Mucosa of descending colon (tissue), 3 donors: ENCODE data around the gene NKD2. TPM values are rescaled to one million over a fixed set of nuclear protein-coding genes. Genes with fewer than 3 reads are reported as not detected.

Experiments
- ATAC-seq: fragments of 200-7000 bp; cut with Tn5 transposase; one replicate; pipeline ENCODE4 v1.9.1; 2020; ENCODE audit warnings: mild to moderate bottlenecking, moderate library complexity
- DNase-seq, 3 donors: peaks; one replicate each; pipeline ENCODE4 v3.0.0-alpha.2; 2020
- H3K36me3 ChIP-seq: fragments of 200-600 bp; one replicate; pipeline ENCODE4 v1.8.0; 2021; ENCODE audit warnings: low read depth, mild to moderate bottlenecking
- H3K4me1 ChIP-seq: fragments of 200-600 bp; one replicate; pipeline ENCODE4 v1.8.0; 2021; ENCODE audit warnings: low read depth, mild to moderate bottlenecking
- H3K4me3 ChIP-seq: fragments of 200-600 bp; one replicate; pipeline ENCODE4 v1.8.0; 2021; ENCODE audit warnings: mild to moderate bottlenecking
- H3K9me3 ChIP-seq: fragments of 200-600 bp; one replicate; pipeline ENCODE4 v1.8.0; 2021; ENCODE audit warnings: mild to moderate bottlenecking
- intact Hi-C, 2 donors: fragments of 100-400 bp; cut with DNase I in 1 of 2; cut with micrococcal nuclease in 1 of 2; formaldehyde crosslinking; loops; one replicate each; pipeline versions ENCODE4 v1.11.0 to v1.11.1; 2022; cut with DNase I, micrococcal nuclease
- total RNA-seq, 3 donors: library from RNA; stranded (reverse); fragmentation: NEBNext Ultra II Directional in 2 of 3; extraction: Animal tissue kit (Norgen Biotek cat#: 25700) in 2 of 3; gene quantifications; one replicate each; pipeline versions ENCODE4 v1.2.1 to v1.2.4, GENCODE V29; 2021 to 2023
- TF ChIP-seq, protein P1 (sequence below): fragments of 200-600 bp; IDR thresholded peaks from one replicate; pipeline ENCODE4 v1.8.0; 2022; ENCODE audit warnings: antibody characterized with exemption, mild to moderate bottlenecking
- donor health status: DM: no; HTN: no; CAD: no; lungs with moderate emphysema.
- donor health status: DM: no; HTN: no; CAD: no.
- donor health status: DM: no; HTN: yes; CAD: no.

NKD2 gene
- total RNA-seq, 3 donors from 2014 or later, result 0.93 to 3.7 (median 2.1) TPM

DNA sequence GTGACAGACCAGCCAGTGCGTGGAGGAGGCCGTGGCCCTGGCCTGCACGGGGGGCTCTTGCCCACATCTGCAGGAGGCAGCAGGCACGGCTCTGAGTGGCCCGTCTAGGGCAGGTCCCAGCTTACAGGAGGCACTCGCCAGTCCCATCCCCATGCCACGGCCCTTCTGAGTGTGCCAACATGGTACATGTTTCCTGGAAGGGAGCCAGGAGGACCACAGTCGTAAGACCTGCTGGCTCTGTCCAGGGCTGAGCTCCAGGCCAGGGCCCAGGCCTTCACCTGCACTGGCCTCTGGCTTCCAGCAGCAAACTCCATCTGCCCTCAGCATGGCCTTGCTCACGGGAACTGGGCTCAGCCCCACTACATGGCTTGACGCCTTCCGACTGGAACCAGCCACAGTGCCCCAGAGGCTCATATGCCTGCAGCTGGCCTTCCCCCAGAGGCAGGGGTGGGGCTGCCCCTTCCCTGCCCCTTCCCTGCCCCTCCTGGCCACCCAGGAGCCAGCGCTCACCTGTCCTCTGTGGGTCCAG, 3.8 kb downstream of the NKD2 start:
- Histone ChIP-seq H3K9me3 (no peaks in the 10 kb centered on the region), H3K4me3 (no peak overlapping the region), H3K36me3 (no peaks in the 10 kb centered on the region), H3K4me1 (peaks cover 6% of the 10 kb centered on the region)
- intact Hi-C loops, result no loop called here
- TF ChIP-seq, protein P1, sequence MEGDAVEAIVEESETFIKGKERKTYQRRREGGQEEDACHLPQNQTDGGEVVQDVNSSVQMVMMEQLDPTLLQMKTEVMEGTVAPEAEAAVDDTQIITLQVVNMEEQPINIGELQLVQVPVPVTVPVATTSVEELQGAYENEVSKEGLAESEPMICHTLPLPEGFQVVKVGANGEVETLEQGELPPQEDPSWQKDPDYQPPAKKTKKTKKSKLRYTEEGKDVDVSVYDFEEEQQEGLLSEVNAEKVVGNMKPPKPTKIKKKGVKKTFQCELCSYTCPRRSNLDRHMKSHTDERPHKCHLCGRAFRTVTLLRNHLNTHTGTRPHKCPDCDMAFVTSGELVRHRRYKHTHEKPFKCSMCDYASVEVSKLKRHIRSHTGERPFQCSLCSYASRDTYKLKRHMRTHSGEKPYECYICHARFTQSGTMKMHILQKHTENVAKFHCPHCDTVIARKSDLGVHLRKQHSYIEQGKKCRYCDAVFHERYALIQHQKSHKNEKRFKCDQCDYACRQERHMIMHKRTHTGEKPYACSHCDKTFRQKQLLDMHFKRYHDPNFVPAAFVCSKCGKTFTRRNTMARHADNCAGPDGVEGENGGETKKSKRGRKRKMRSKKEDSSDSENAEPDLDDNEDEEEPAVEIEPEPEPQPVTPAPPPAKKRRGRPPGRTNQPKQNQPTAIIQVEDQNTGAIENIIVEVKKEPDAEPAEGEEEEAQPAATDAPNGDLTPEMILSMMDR, result no peak
- DNase-seq (peak in 2 of 3 donors; percentile 21 to 45), ATAC-seq (no peak)

DNA sequence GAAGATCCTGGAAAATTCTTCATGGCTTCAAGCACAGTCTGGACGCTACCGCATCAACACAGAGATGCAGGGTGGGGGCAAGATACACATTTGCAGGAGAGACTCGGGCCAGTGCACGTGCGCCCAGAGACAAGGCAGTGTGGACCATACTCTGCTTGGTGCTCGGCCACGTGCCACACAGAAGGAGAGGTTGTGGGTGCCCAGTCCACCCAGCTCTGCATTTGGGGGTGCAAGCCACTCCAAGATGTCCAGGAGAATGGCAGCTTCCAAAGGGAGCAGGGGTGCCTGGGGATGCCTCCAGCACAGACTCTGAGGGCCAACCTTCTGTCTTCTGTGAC, 4.3 kb downstream of the NKD2 start:
- H3K36me3 ChIP-seq, result no peaks in the 10 kb centered on the region
- no peak for ATAC-seq
- peaks cover 6% of the 10 kb centered on the region for H3K4me1 ChIP-seq
- TF ChIP-seq, protein P1, result no peak
- no peak overlapping the region for H3K4me3 ChIP-seq
- intact Hi-C loops, result no loop called here
- no peaks in the 10 kb centered on the region for H3K9me3 ChIP-seq
- DNase-seq, result no peak

DNA sequence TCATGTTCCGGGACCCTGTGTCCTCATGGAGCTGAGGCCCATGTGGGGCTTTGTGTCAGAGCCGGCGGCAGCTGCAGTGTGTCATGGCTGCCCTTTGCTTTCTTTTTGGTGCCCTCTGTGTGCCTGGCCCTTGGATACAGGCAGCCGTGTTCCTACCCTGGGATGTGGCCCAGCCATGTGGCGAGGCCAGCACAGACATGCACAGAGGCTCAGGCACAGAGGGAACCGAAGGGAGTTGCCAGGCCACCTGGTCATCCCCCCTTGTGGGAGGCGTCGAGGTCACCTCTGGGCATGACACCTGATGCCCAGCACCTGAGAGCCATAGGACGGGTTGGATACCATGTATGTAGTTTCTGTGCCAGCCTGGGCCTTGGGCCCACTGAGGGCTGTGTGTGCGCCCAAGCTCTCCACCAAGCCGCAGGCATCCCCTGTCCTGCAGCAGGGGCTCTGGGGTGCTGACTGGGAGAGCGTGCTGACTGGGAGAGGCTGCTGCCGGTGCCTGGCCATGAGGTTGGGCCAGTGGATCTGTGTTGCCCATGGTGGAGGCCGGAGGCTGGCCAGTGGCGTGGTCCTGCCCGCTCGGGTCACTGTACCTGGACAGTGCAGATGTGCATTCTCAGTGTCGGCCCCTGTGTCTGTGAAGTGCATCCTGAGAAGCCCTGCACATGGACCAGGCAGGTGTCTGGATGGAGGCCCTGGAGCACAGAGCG, 4.8 kb downstream of the NKD2 start:
- no peak overlapping the region for H3K4me3 ChIP-seq
- intact Hi-C loops, result no loop called here
- peaks cover 6% of the 10 kb centered on the region for H3K4me1 ChIP-seq
- H3K9me3 ChIP-seq, result no peaks in the 10 kb centered on the region
- H3K36me3 ChIP-seq, result no peaks in the 10 kb centered on the region
- TF ChIP-seq, protein P1, result no peak
- no peak for ATAC-seq
- peak in 1 of 3 donors; percentile 43 for DNase-seq

DNA sequence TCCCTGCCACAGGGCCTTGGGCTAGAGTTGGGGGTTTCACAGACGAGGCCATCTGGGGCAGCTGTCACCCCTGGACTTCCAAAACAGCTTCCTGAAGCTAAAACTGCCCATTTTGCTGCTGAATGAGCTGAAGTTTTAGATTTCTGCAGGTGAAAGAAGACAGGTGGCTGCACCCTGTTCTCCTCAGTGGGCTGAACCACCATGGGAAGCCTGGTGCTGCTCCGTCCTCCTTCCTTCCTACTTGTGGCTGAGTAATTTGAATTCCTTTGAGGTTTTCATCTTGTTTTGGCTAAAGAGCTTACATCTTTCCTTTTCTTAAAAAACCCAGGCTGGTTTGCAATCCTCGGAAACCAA, 5.3 kb downstream of the NKD2 start:
- ATAC-seq (no peak), DNase-seq (no peak)
- Histone ChIP-seq H3K4me1 (peaks cover 6% of the 10 kb centered on the region), H3K9me3 (no peaks in the 10 kb centered on the region), H3K4me3 (no peak overlapping the region), H3K36me3 (no peaks in the 10 kb centered on the region)
- intact Hi-C loops, result no loop called here
- TF ChIP-seq, protein P1, result no peak

DNA sequence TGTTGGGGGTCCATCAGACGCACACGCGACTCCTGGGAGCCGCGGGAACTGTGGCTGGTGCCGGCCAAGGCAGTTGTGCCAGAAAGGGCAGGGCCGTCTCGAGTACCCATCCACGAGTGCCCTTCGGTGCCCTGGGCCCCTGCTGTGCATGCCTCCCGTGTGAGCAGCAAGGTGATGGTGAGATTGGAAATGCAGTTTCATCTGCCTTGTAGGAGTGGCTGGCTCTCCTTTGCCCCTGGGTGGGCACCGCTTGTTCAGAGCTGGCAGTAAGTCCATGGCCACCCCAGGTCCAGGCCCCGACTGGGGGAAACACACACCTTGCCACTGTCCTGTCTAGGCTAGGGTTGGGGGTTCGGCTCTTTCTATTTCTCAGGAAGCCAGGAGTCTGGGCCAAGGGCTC, 5.7 kb downstream of the NKD2 start:
- TF ChIP-seq, protein P1, result no peak

More for the DNA sequence above, 5.7 kb downstream of the NKD2 start:
- H3K36me3 ChIP-seq, result no peaks in the 10 kb centered on the region
- no peak overlapping the region for H3K4me3 ChIP-seq
- H3K4me1 ChIP-seq, result peaks cover 4% of the 10 kb centered on the region
- no peaks in the 10 kb centered on the region for H3K9me3 ChIP-seq
- ATAC-seq (no peak), DNase-seq (peak in 1 of 3 donors; percentile 35)
- intact Hi-C loops, result no loop called here
